Fibroblast of mammary gland (primary cell): ENCODE data around the gene TMEM132C.

ENCODE experiments used
- DNase-seq: peaks from one replicate; pipeline ENCODE4 v3.0.0-alpha.2; 2010; ENCODE audit warnings: low read depth
- H3K4me3 ChIP-seq: 2 replicates; pipeline ENCODE4 v1.5.1; 2011; ENCODE audit warnings: low read depth, mild to moderate bottlenecking, low read length, moderate library complexity; ENCODE audit not compliant: control insufficient read depth
- TF ChIP-seq, protein P1 (sequence below): conservative IDR thresholded peaks from 2 replicates; pipeline ENCODE4 v1.5.1; 2011; ENCODE audit warnings: low read depth, low read length, inconsistent platforms; ENCODE audit not compliant: control insufficient read depth, insufficient read depth

The TMEM132C gene

DNA sequence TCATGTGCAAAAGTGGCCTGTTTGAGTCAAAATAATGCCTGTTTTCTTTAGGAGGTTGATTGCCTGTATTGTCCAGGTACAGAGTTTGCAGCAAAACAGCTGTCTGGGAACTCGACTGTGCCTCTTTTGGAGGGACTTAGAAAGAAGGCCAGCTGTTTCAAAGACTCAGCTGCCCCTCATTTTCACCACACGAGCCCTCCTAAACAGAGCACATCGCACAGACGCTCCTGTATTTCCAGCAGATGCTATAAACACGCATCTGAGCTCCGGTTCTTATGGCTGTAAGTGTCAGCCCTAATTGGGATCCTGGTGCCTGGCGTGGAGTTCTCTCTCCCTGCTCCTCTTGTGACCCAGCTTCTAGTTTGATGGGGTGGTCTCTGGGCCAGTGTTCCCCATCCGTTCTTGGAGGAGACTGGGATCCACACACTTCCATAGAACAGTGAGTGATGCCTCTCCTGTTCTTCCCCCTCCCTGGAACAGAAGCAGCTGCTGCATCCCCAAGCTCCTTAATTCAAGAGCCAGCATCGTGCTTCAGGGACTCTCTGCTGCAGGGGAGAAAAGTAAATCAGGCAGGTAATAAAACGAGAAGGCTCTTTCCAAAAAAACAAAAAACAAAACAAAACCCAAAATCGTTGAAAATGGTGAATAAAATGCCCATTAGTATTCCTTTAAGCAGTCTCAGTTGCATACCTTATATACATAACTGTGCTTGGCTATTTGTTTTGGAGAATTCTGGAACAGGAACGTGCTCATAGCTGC, 287.8 kb downstream of the TMEM132C start:
- DNase-seq = no peak
- TF ChIP-seq, protein P1, sequence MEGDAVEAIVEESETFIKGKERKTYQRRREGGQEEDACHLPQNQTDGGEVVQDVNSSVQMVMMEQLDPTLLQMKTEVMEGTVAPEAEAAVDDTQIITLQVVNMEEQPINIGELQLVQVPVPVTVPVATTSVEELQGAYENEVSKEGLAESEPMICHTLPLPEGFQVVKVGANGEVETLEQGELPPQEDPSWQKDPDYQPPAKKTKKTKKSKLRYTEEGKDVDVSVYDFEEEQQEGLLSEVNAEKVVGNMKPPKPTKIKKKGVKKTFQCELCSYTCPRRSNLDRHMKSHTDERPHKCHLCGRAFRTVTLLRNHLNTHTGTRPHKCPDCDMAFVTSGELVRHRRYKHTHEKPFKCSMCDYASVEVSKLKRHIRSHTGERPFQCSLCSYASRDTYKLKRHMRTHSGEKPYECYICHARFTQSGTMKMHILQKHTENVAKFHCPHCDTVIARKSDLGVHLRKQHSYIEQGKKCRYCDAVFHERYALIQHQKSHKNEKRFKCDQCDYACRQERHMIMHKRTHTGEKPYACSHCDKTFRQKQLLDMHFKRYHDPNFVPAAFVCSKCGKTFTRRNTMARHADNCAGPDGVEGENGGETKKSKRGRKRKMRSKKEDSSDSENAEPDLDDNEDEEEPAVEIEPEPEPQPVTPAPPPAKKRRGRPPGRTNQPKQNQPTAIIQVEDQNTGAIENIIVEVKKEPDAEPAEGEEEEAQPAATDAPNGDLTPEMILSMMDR = no peak
- H3K4me3 ChIP-seq = no peak overlapping the region

DNA sequence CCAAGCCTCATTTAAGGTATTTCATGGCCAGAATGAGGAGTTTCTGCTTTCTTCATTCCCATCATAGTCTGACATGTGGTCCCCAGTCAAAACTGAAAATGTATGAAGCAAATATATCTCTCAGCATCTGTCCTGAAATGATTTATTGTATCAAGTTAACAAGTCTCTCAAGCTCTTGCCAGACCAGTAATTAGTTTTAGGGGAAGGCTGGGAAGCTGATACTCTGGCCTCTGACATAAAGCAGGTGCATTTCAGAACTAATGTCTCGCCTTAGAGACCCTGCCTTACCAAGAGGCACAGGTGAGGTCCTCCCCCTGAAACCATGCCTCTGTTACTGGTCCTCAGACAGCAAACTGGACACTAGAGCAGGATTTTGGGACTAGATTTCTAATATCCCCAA, 290.3 kb downstream of the TMEM132C start:
- DNase-seq = no peak
- no peak overlapping the region for H3K4me3 ChIP-seq
- TF ChIP-seq, protein P1 = no peak

DNA sequence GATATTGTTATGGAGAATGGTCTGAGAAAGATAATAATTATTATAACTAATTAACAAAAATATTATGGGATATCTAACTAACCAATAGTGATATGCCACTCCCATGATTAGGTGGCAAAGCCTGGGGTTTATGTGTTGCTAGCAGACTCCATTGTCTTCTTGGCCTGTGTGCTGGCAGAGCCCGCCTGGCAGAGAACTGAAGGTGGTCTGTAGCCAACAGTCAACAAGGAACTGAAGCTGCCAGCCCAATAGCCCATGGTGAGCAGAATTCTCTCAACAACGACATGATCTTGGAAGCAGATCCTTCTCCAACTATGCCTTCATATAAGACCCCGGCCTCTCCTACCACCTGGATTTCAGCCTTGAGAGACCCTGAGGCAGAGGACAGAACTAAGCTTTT, 298.0 kb downstream of the TMEM132C start:
- TF ChIP-seq, protein P1 = no peak

DNA sequence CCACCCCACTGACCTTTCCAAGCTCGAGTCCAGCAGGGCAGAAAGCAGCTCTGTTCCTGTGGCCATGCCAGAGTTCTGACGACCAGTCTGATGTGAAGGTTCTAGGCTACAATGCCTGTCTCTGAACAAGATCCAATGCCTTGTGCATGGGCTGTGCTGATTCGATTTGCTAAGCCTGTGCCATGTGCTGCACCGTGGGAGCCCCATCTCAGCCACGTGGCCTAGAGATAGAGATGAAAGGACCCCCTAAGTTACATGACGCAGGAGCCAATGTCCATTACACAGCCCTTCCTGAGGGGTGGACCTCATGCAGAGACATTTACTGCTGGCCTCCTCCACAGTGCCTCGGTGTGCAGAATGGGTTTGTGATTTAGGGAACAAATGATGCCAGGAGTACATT, 300.8 kb downstream of the TMEM132C start:
- no peak overlapping the region for H3K4me3 ChIP-seq
- TF ChIP-seq, protein P1 = no peak
- DNase-seq = no peak

More for the DNA sequence above, 298.0 kb downstream of the TMEM132C start:
- DNase-seq = no peak
- H3K4me3 ChIP-seq = no peak overlapping the region

DNA sequence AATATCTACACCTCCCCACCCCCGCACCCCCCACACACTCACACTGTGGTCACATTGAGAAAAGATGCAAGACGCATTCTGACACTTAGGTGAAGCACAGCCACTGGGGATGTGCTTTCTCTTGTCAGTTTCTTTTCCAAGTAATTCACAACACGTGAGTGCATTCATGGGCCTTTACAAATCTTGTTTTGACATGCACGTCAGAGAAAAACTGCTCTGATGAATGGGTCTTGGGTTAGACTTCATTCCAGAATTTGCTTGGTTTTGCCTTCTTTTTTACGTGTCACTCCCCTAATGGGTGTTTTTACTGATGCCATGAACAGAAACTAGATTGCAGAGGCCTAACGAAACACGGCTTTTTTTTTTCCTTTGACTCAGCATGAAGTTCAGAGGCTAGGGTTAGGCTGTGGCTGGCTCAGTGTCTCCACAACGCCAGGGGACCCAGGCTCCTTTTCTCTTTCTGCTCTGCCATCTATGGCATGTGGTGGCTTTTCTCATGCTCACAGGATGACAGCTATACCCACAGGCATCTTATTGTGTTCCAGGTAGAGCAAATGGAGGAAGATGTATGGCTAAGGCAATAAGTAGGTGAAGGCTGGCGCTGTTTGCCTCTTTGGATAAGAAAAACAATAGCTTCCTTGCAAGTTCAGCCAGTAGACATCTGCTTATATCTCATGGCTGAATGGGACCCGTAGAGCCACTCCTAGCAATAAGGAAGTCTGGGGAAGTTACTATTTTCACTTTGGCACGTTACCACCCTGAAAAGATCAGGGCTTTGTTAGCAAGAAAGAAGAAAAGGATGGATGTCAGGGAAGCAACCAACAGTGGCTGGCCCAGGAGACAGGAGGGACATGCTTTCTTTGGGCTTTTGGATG, 303.5 kb downstream of the TMEM132C start:
- no peak for DNase-seq
- TF ChIP-seq, protein P1 = no peak
- no peak overlapping the region for H3K4me3 ChIP-seq

DNA sequence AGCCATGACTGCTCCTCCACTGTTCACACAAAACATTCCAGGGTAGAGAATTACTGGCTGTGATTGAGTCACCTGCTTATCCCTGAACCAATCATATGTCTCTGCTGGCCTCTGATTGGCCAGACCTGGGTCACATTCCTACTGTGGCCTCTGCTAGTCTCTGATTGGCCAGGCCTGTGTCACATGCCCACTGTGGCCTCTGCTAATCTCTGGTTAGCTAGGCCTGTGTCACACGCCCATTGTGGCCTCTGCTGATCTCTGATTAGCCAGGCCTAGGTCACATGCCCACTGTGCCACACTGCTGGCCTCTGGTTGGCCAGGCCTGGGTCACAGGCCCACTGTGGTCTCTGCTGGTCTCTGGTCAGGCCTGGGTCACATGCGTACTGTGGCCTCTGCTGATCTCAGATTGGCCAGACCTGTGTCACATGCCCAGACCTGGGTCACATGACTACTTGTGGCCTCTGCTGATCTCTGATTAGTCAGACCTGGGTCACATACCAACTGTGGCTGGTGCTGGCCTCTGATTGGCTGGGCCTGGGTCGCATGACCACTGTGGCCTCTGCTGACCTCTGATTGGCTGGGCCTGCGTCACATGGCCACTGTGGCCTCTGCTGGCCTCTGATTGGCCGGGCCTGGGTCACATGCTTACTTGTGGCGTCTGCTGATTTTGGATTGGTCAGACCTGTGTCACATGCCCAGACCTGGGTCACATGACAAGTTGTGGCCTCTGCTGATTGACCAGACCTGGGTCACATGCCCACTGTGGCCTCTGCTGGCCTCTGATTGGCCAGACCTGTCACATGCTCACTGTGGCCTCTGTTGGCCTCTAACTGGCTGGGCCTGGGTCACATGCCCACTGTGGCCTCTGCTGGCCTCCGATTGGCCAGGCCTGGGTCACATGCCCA, 305.2 kb downstream of the TMEM132C start:
- H3K4me3 ChIP-seq = no peak overlapping the region
- TF ChIP-seq, protein P1 = no peak
- DNase-seq = no peak
